ENCODE data around the gene PRSS12.

The PRSS12 gene

GRCh38 chr4:118373614-118374255 is 20.9 kb upstream of the PRSS12 start:
- ATAC-seq (replicated peaks) (no peak), DNase-seq (no peak)
- peaks cover 1 to 6% of the 10 kb centered on the region in 2 donors for H3K9me3 Mint-ChIP-seq
- peaks cover 0 to 13% of the 10 kb centered on the region in 2 donors for H3K27me3 Mint-ChIP-seq
- H3K4me3 Mint-ChIP-seq: no peak overlapping the region
- no peaks in the 10 kb centered on the region for H3K4me1 Mint-ChIP-seq
- H3K36me3 Mint-ChIP-seq: no peaks in the 10 kb centered on the region
- no peak overlapping the region for H3K27ac Mint-ChIP-seq

GRCh38 chr4:118372251-118372650 is 19.4 kb upstream of the PRSS12 start:
- Mint-ChIP-seq H3K4me1 (no peaks in the 10 kb centered on the region), H3K27me3 (peaks cover 0 to 9% of the 10 kb centered on the region in 2 donors), H3K4me3 (no peak overlapping the region), H3K36me3 (no peaks in the 10 kb centered on the region), H3K27ac (no peak overlapping the region), H3K9me3 (peaks cover 1 to 6% of the 10 kb centered on the region in 2 donors)
- DNase-seq (no peak), ATAC-seq (replicated peaks) (no peak)

GRCh38 chr4:118369231-118369630 is 16.4 kb upstream of the PRSS12 start:
- Mint-ChIP-seq H3K9me3 (no peaks in the 10 kb centered on the region), H3K27me3 (peaks cover 0 to 9% of the 10 kb centered on the region in 2 donors), H3K36me3 (no peaks in the 10 kb centered on the region), H3K4me1 (no peaks in the 10 kb centered on the region), H3K4me3 (no peak overlapping the region), H3K27ac (no peak overlapping the region)
- ATAC-seq (replicated peaks) (no peak), DNase-seq (no peak)

- no peaks in the 10 kb centered on the region for H3K36me3 Mint-ChIP-seq
- no peaks in the 10 kb centered on the region for H3K9me3 Mint-ChIP-seq
- H3K27ac Mint-ChIP-seq: no peak overlapping the region
- DNase-seq: no peak
- no peak overlapping the region for H3K4me3 Mint-ChIP-seq
- H3K27me3 Mint-ChIP-seq: peaks cover 0 to 11% of the 10 kb centered on the region in 2 donors
- no peaks in the 10 kb centered on the region for H3K4me1 Mint-ChIP-seq
- peak; percentile 22 to 39 for ATAC-seq (replicated peaks)
Observed at GRCh38 chr4:118367872-118368271, 15.1 kb upstream of the PRSS12 start.

- no peak for ATAC-seq (replicated peaks)
- Mint-ChIP-seq H3K36me3 (no peaks in the 10 kb centered on the region), H3K27me3 (peaks cover 0 to 13% of the 10 kb centered on the region in 2 donors)
Observed at GRCh38 chr4:118367361-118367760, 14.6 kb upstream of the PRSS12 start.

GRCh38 chr4:118363166-118363565 is 10.4 kb upstream of the PRSS12 start:
- peaks cover 15 to 20% of the 10 kb centered on the region in 2 donors for H3K27me3 Mint-ChIP-seq
- no peak overlapping the region for H3K4me3 Mint-ChIP-seq
- no peak for DNase-seq
- H3K27ac Mint-ChIP-seq: no peak overlapping the region
- no peak for ATAC-seq (replicated peaks)
- H3K4me1 Mint-ChIP-seq: no peaks in the 10 kb centered on the region
- no peaks in the 10 kb centered on the region for H3K9me3 Mint-ChIP-seq
- no peaks in the 10 kb centered on the region for H3K36me3 Mint-ChIP-seq

More at GRCh38 chr4:118367361-118367760, 14.6 kb upstream of the PRSS12 start:
- Mint-ChIP-seq H3K27ac (no peak overlapping the region), H3K4me1 (no peaks in the 10 kb centered on the region), H3K9me3 (no peaks in the 10 kb centered on the region), H3K4me3 (no peak overlapping the region)
- DNase-seq: no peak

- H3K27ac Mint-ChIP-seq: no peak overlapping the region
- peaks cover 29 to 38% of the 10 kb centered on the region in 2 donors for H3K27me3 Mint-ChIP-seq
- ATAC-seq (replicated peaks) (no peak), DNase-seq (no peak)
- no peaks in the 10 kb centered on the region for H3K4me1 Mint-ChIP-seq
- H3K9me3 Mint-ChIP-seq: no peaks in the 10 kb centered on the region
- no peaks in the 10 kb centered on the region for H3K36me3 Mint-ChIP-seq
- H3K4me3 Mint-ChIP-seq: no peak overlapping the region
Observed at GRCh38 chr4:118361192-118361591, 8.4 kb upstream of the PRSS12 start.

- H3K4me3 Mint-ChIP-seq: no peak overlapping the region
- peaks cover 39 to 49% of the 10 kb centered on the region in 2 donors for H3K27me3 Mint-ChIP-seq
- H3K9me3 Mint-ChIP-seq: no peaks in the 10 kb centered on the region
Observed at GRCh38 chr4:118360106-118360505, 7.3 kb upstream of the PRSS12 start.

GRCh38 chr4:118357601-118358000 is 4.8 kb upstream of the PRSS12 start:
- H3K27ac Mint-ChIP-seq: no peak overlapping the region
- H3K4me1 Mint-ChIP-seq: peaks cover 5 to 9% of the 10 kb centered on the region in 2 donors
- H3K36me3 Mint-ChIP-seq: no peaks in the 10 kb centered on the region
- DNase-seq (no peak), ATAC-seq (replicated peaks) (no peak)
- no peaks in the 10 kb centered on the region for H3K9me3 Mint-ChIP-seq
- H3K4me3 Mint-ChIP-seq: no peak overlapping the region
- peaks cover 49 to 68% of the 10 kb centered on the region in 2 donors for H3K27me3 Mint-ChIP-seq

More at GRCh38 chr4:118360106-118360505, 7.3 kb upstream of the PRSS12 start:
- H3K27ac Mint-ChIP-seq: no peak overlapping the region
- H3K4me1 Mint-ChIP-seq: no peaks in the 10 kb centered on the region
- no peaks in the 10 kb centered on the region for H3K36me3 Mint-ChIP-seq
- ATAC-seq (replicated peaks) (no peak), DNase-seq (no peak)

GRCh38 chr4:118356731-118357130 is 3.9 kb upstream of the PRSS12 start:
- Mint-ChIP-seq H3K27ac (no peak overlapping the region), H3K4me3 (no peak overlapping the region), H3K4me1 (peaks cover 7 to 9% of the 10 kb centered on the region in 2 donors), H3K36me3 (no peaks in the 10 kb centered on the region), H3K9me3 (no peaks in the 10 kb centered on the region), H3K27me3 (peaks cover 50 to 71% of the 10 kb centered on the region in 2 donors)
- DNase-seq (no peak), ATAC-seq (replicated peaks) (no peak)

GRCh38 chr4:118356111-118356510 is 3.3 kb upstream of the PRSS12 start:
- H3K9me3 Mint-ChIP-seq: no peaks in the 10 kb centered on the region
- H3K27me3 Mint-ChIP-seq: peaks cover 54 to 70% of the 10 kb centered on the region in 2 donors
- no peak overlapping the region for H3K4me3 Mint-ChIP-seq
- H3K27ac Mint-ChIP-seq: no peak overlapping the region
- ATAC-seq (replicated peaks): no peak
- no peaks in the 10 kb centered on the region for H3K36me3 Mint-ChIP-seq
- DNase-seq: no peak
- peaks cover 8 to 9% of the 10 kb centered on the region in 2 donors for H3K4me1 Mint-ChIP-seq

- Mint-ChIP-seq H3K9me3 (no peaks in the 10 kb centered on the region), H3K27me3 (peaks cover 64 to 72% of the 10 kb centered on the region in 2 donors), H3K4me3 (no peak overlapping the region), H3K36me3 (no peaks in the 10 kb centered on the region), H3K4me1 (peaks cover 8 to 9% of the 10 kb centered on the region in 2 donors), H3K27ac (no peak overlapping the region)
- no peak for DNase-seq
- no peak for ATAC-seq (replicated peaks)
Observed at GRCh38 chr4:118354913-118355312, 2.1 kb upstream of the PRSS12 start.

- Mint-ChIP-seq H3K9me3 (no peaks in the 10 kb centered on the region), H3K27me3 (peaks cover 65 to 78% of the 10 kb centered on the region in 2 donors)
Observed at GRCh38 chr4:118353534-118354030, 779 bp upstream of the PRSS12 start.

GRCh38 chr4:118351851-118352827 is 664 bp downstream of the PRSS12 start:
- Mint-ChIP-seq H3K4me1 (peaks cover 8 to 9% of the 10 kb centered on the region in 2 donors), H3K36me3 (no peaks in the 10 kb centered on the region), H3K27ac (peak overlapping the region; percentile 14), H3K9me3 (no peaks in the 10 kb centered on the region), H3K27me3 (peaks cover 58 to 71% of the 10 kb centered on the region in 2 donors), H3K4me3 (peak overlapping the region; percentile 35 to 53)
- peak; percentile 31 to 33 for ATAC-seq (replicated peaks)
- DNase-seq: no peak

More at GRCh38 chr4:118353534-118354030, 779 bp upstream of the PRSS12 start:
- Mint-ChIP-seq H3K27ac (peak overlapping the region; percentile 59), H3K4me1 (peaks cover 8 to 9% of the 10 kb centered on the region in 2 donors), H3K36me3 (no peaks in the 10 kb centered on the region), H3K4me3 (peak overlapping the region; percentile 72 to 77)
- no peak for DNase-seq
- no peak for ATAC-seq (replicated peaks)
